Right lobe of liver (tissue), 6 donors: Measurements from ENCODE around the gene GNAZ. TPM values are rescaled to one million over a fixed set of nuclear protein-coding genes. Genes with fewer than 3 reads are reported as not detected.

Experiments used
- ATAC-seq, 4 donors: fragments of 200-7000 bp; cut with Tn5 transposase; one replicate each; pipeline ENCODE4 v1.9.1; 2020; ENCODE audit warnings: mild to moderate bottlenecking in 4 of 4, moderate library complexity in 4 of 4
- DNase-seq, 3 donors: peaks; one replicate each; pipeline ENCODE4 v3.0.0-alpha.2; 2020
- H3K27ac ChIP-seq, 3 donors: fragments of 200-600 bp; one replicate each; pipeline ENCODE4 v1.8.0; 2022
- H3K27me3 ChIP-seq, 2 donors: fragments of 200-600 bp; one replicate each; pipeline ENCODE4 v1.8.0; 2022
- H3K36me3 ChIP-seq, 4 donors: fragments of 200-600 bp; sonication (generic) in 1 of 4; one replicate each; pipeline versions ENCODE4 v1.5.1 to v1.8.0; 2017 to 2022; ENCODE audit warnings: control low read depth in 1 of 4
- H3K4me1 ChIP-seq, 4 donors: fragments of 200-600 bp; sonication (generic) in 1 of 4; one replicate each; pipeline versions ENCODE4 v1.5.1 to v1.8.0; 2017 to 2022; ENCODE audit warnings: control low read depth in 1 of 4
- H3K4me3 ChIP-seq, 3 donors: fragments of 200-600 bp; one replicate each; pipeline ENCODE4 v1.8.0; 2022
- H3K9me3 ChIP-seq, 4 donors: fragments of 200-600 bp; sonication (generic) in 1 of 4; one replicate each; pipeline versions ENCODE4 v1.5.1 to v1.8.0; 2017 to 2022; ENCODE audit warnings: control low read depth in 1 of 4
- CTCF ChIP-seq, 4 donors: fragments of 200-600 bp in 3 of 4; fragments of 450-650 bp in 1 of 4; IDR thresholded peaks; one replicate each; pipeline versions ENCODE4 v1.5.1 to v1.8.0; 2016 to 2022; ENCODE audit warnings: antibody characterized with exemption in 4 of 4, mild to moderate bottlenecking in 2 of 4
- POLR2A ChIP-seq: fragments of 450-650 bp; IDR thresholded peaks from one replicate; pipeline ENCODE4 v1.6.1; 2017; ENCODE audit warnings: antibody characterized with exemption, mild to moderate bottlenecking
- WGBS: methylation state at CpG from one replicate; pipeline ENCODE4 v1.1.6; 2018; ENCODE audit warnings: low coverage, low lambda C conversion rate; ENCODE audit not compliant: insufficient coverage; ENCODE audit errors: missing lambda C conversion rate; 5-methylcytosine and 5-hydroxymethylcytosine counted together
- intact Hi-C, 2 donors: fragments of 100-400 bp; cut with DNase I; formaldehyde crosslinking; loops; one replicate each; pipeline versions ENCODE4 v1.11.2 to v1.14.1; 2022
- total RNA-seq, 6 experiments: library from RNA; depleted of rRNA in 2 of 6; stranded (reverse); fragments of >200 nt in 2 of 6; fragmentation: NEBNext Ultra II Directional in 3 of 6; extraction: Animal tissue kit (Norgen Biotek cat#: 25700) in 3 of 6; gene quantifications; one replicate each; pipeline versions ENCODE4 v1.1.0 to v1.2.4, GENCODE V29; 2016 to 2023
- donor health status: DM: no; HTN: yes; CAD: no.
- donor health status: DM: no; HTN: no; CAD: no.
- donor health status: DM: no; HTN: no; CAD: no.
- donor health status: DM: no; HTN: yes; CAD: no.
- donor health status: DM: no; HTN: yes; CAD: no.

Gene GNAZ
- total RNA-seq, 6 experiments from 2014 or later: 0.15 to 1.5 (median 0.53) TPM

- DNase-seq (no peak), ATAC-seq (no peak)
- no peak overlapping the region for H3K27ac ChIP-seq
- H3K9me3 ChIP-seq: no peaks in the 10 kb centered on the region
- 95% methylated on average over 3 of the region's 8 CpGs for WGBS
- H3K4me1 ChIP-seq: no peaks in the 10 kb centered on the region
- no peaks in the 10 kb centered on the region for H3K36me3 ChIP-seq
- intact Hi-C loops: no loop called here
- H3K4me3 ChIP-seq: no peak overlapping the region
- TF ChIP-seq POLR2A (no peak), CTCF (IDR thresholded peaks at IDR 0.05) (no peak)
- H3K27me3 ChIP-seq: no peaks in the 10 kb centered on the region
These were observed 36.6 kb downstream of the GNAZ start for GRCh38 chr22:23106906-23107367.

- ATAC-seq: no peak
- no peaks in the 10 kb centered on the region for H3K9me3 ChIP-seq
- WGBS: 66% methylated on average over 5 of the region's 17 CpGs
These were observed 37.3 kb downstream of the GNAZ start for GRCh38 chr22:23107487-23108248.

GRCh38 chr22:23108249-23109078 is 38.1 kb downstream of the GNAZ start:
- no peak overlapping the region for H3K4me3 ChIP-seq
- intact Hi-C loops: no loop called here
- TF ChIP-seq POLR2A (no peak), CTCF (IDR thresholded peaks at IDR 0.05) (no peak)
- no peaks in the 10 kb centered on the region for H3K9me3 ChIP-seq
- H3K27ac ChIP-seq: no peak overlapping the region
- DNase-seq: no peak
- H3K36me3 ChIP-seq: no peaks in the 10 kb centered on the region
- ATAC-seq: no peak
- H3K4me1 ChIP-seq: no peaks in the 10 kb centered on the region
- 100% methylated on average over 3 of the region's 7 CpGs for WGBS
- H3K27me3 ChIP-seq: no peaks in the 10 kb centered on the region

More at GRCh38 chr22:23107487-23108248, 37.3 kb downstream of the GNAZ start:
- no peaks in the 10 kb centered on the region for H3K4me1 ChIP-seq
- no peaks in the 10 kb centered on the region for H3K36me3 ChIP-seq
- TF ChIP-seq POLR2A (no peak), CTCF (IDR thresholded peaks at IDR 0.05) (no peak)
- no peak for DNase-seq
- intact Hi-C loops: no loop called here
- H3K4me3 ChIP-seq: no peak overlapping the region
- H3K27ac ChIP-seq: no peak overlapping the region
- no peaks in the 10 kb centered on the region for H3K27me3 ChIP-seq

GRCh38 chr22:23109079-23109347 is 38.7 kb downstream of the GNAZ start:
- H3K36me3 ChIP-seq: no peaks in the 10 kb centered on the region
- intact Hi-C loops: no loop called here
- TF ChIP-seq POLR2A (no peak), CTCF (IDR thresholded peaks at IDR 0.05) (no peak)

More at GRCh38 chr22:23109079-23109347, 38.7 kb downstream of the GNAZ start:
- Histone ChIP-seq H3K9me3 (no peaks in the 10 kb centered on the region), H3K27me3 (no peaks in the 10 kb centered on the region), H3K4me1 (no peaks in the 10 kb centered on the region), H3K4me3 (no peak overlapping the region), H3K27ac (no peak overlapping the region)
- DNase-seq: no peak
- 80% methylated on average over 1 of the region's 6 CpGs for WGBS
- ATAC-seq: no peak
